RWPE2 (cell line): ENCODE measurements around the gene CSNK1G1.
"Not testable (repeated sequence)": the region's sequence is repeated elsewhere in the genome, so short reads cannot be mapped to it uniquely, and the experiment has no call there.

Source experiments
- ATAC-seq: fragments of 200-7000 bp; cut with Tn5 transposase; 3 replicates; pipeline ENCODE4 v1.9.1; 2021; ENCODE audit warnings: low read depth
- DNase-seq: peaks from one replicate; pipeline ENCODE4 v3.0.0-alpha.2; 2020; ENCODE audit warnings: low spot score
- H3K27ac ChIP-seq: fragments of 450-650 bp; 2 replicates; pipeline ENCODE4 v1.5.1; 2017; ENCODE audit warnings: mild to moderate bottlenecking; ENCODE audit not compliant: poor library complexity, severe bottlenecking
- H3K27me3 ChIP-seq: fragments of 250-450 bp; sonication (Bioruptor Pico); 2 replicates; pipeline ENCODE4 v1.5.1; 2021; ENCODE audit warnings: mild to moderate bottlenecking, moderate library complexity; ENCODE audit not compliant: insufficient read depth, poor library complexity, severe bottlenecking
- H3K36me3 ChIP-seq: fragments of 250-450 bp; sonication (Bioruptor Pico); 2 replicates; pipeline ENCODE4 v1.5.1; 2020; ENCODE audit warnings: low read depth, mild to moderate bottlenecking, moderate library complexity
- H3K4me1 ChIP-seq: fragments of 250-450 bp; sonication (Bioruptor Pico); 2 replicates; pipeline ENCODE4 v1.5.1; 2021; ENCODE audit warnings: mild to moderate bottlenecking, moderate library complexity; ENCODE audit not compliant: insufficient read depth, poor library complexity, severe bottlenecking
- H3K4me3 ChIP-seq: fragments of 250-450 bp; sonication (Bioruptor Pico); 2 replicates; pipeline ENCODE4 v1.5.1; 2021; ENCODE audit warnings: mild to moderate bottlenecking, moderate library complexity; ENCODE audit not compliant: severe bottlenecking
- H3K9me3 ChIP-seq: fragments of 250-450 bp; sonication (Bioruptor Pico); 2 replicates; pipeline ENCODE4 v1.5.1; 2021; ENCODE audit warnings: mild to moderate bottlenecking, moderate library complexity; ENCODE audit not compliant: severe bottlenecking
- CTCF ChIP-seq: fragments of 450-650 bp; IDR thresholded peaks from one replicate; pipeline ENCODE4 v1.5.1; 2017; ENCODE audit warnings: mild to moderate bottlenecking, moderate library complexity; ENCODE audit not compliant: poor library complexity, severe bottlenecking

CSNK1G1 gene

GRCh38 chr15:64337761-64338160 lies 18.2 kb downstream of the CSNK1G1 start:
- no peak overlapping the region for H3K4me3 ChIP-seq
- peaks cover 40% of the 10 kb centered on the region for H3K36me3 ChIP-seq
- no peak overlapping the region for H3K27ac ChIP-seq
- no peak for TF ChIP-seq CTCF
- peaks cover 10% of the 10 kb centered on the region for H3K4me1 ChIP-seq
- H3K27me3 ChIP-seq: no peaks in the 10 kb centered on the region
- ATAC-seq (no peak), DNase-seq (no peak)
- no peaks in the 10 kb centered on the region for H3K9me3 ChIP-seq

GRCh38 chr15:64333986-64334929 lies 21.7 kb downstream of the CSNK1G1 start:
- Histone ChIP-seq H3K27ac (peak overlapping the region; percentile 2), H3K36me3 (peaks cover 15% of the 10 kb centered on the region; the same call in 1 of the 2 replicates), H3K4me3 (no peak overlapping the region), H3K9me3 (no peaks in the 10 kb centered on the region), H3K27me3 (no peaks in the 10 kb centered on the region), H3K4me1 (peaks cover 10% of the 10 kb centered on the region)
- ATAC-seq: peak; percentile 82
- TF ChIP-seq CTCF: no peak
- no peak for DNase-seq

GRCh38 chr15:64333516-64333915 lies 22.5 kb downstream of the CSNK1G1 start:
- H3K36me3 ChIP-seq: peaks cover 15% of the 10 kb centered on the region; the same call in 1 of the 2 replicates
- H3K27me3 ChIP-seq: no peaks in the 10 kb centered on the region
- no peak overlapping the region for H3K4me3 ChIP-seq
- no peak for ATAC-seq
- peaks cover 10% of the 10 kb centered on the region for H3K4me1 ChIP-seq
- peak overlapping the region; percentile 2 for H3K27ac ChIP-seq
- no peak for DNase-seq
- no peaks in the 10 kb centered on the region for H3K9me3 ChIP-seq
- no peak for TF ChIP-seq CTCF

- not testable (repeated sequence) for H3K4me3 ChIP-seq, H3K9me3 ChIP-seq, DNase-seq, ATAC-seq, H3K27me3 ChIP-seq, H3K27ac ChIP-seq
- peaks cover 13% of the 10 kb centered on the region for H3K4me1 ChIP-seq
- H3K36me3 ChIP-seq: peaks cover 15% of the 10 kb centered on the region; the same call in 1 of the 2 replicates
Measured at GRCh38 chr15:64331668-64332067, 24.3 kb downstream of the CSNK1G1 start.

GRCh38 chr15:64326975-64327374 lies 29.0 kb downstream of the CSNK1G1 start:
- not testable (repeated sequence) for H3K36me3 ChIP-seq

GRCh38 chr15:64326458-64326857 lies 29.5 kb downstream of the CSNK1G1 start:
- peak overlapping the region; percentile 83 for H3K27ac ChIP-seq
- H3K4me1 ChIP-seq: peaks cover 14% of the 10 kb centered on the region
- H3K9me3 ChIP-seq, H3K36me3 ChIP-seq, DNase-seq, H3K27me3 ChIP-seq: not testable (repeated sequence)
- H3K4me3 ChIP-seq: peak overlapping the region; percentile 37
- ATAC-seq: peak; percentile 58

More at GRCh38 chr15:64326975-64327374, 29.0 kb downstream of the CSNK1G1 start:
- H3K4me3 ChIP-seq: peak overlapping the region; percentile 37
- not testable (repeated sequence) for ATAC-seq, H3K27me3 ChIP-seq, H3K9me3 ChIP-seq
- peaks cover 14% of the 10 kb centered on the region for H3K4me1 ChIP-seq
- H3K27ac ChIP-seq: peak overlapping the region; percentile 83
- peak; percentile 84 for DNase-seq
